ENCODE data around the gene L3MBTL4.
A peak's percentile ranks its signal among the peaks of the same experiment; 100 is the strongest.

L3MBTL4 gene

GRCh38 chr18:6115710-6116109 is 299.0 kb downstream of the L3MBTL4 start:
- Histone ChIP-seq H3K4me3 (ENCODE audit: low read depth in 1 of 5, low read length in 5 of 5) (no peak overlapping the region), H3K27ac (ENCODE audit: low read depth, low read length) (no peak overlapping the region), H3K4me1 (ENCODE audit: control insufficient read depth in 5 of 5, insufficient read depth in 5 of 5, low read length in 5 of 5) (no peaks in the 10 kb centered on the region), H3K9me3 (ENCODE audit: control insufficient read depth in 5 of 5, low read length in 5 of 5) (no peaks in the 10 kb centered on the region), H3K9ac (ENCODE audit: low read length in 5 of 5) (no peak overlapping the region), H3K36me3 (ENCODE audit: control insufficient read depth in 5 of 5, insufficient read depth in 5 of 5, low read length in 5 of 5) (no peaks in the 10 kb centered on the region), H3K27me3 (ENCODE audit: control insufficient read depth in 5 of 5, insufficient read depth in 4 of 5, low read length in 5 of 5) (no peaks in the 10 kb centered on the region)

- H3K4me1 ChIP-seq (ENCODE audit: control insufficient read depth in 5 of 5, insufficient read depth in 5 of 5, low read length in 5 of 5): peaks cover 0 to 10% (median 0%) of the 10 kb centered on the region in 5 donors
- no peaks in the 10 kb centered on the region for H3K27me3 ChIP-seq (ENCODE audit: control insufficient read depth in 5 of 5, insufficient read depth in 4 of 5, low read length in 5 of 5)
- H3K4me3 ChIP-seq (ENCODE audit: low read depth in 1 of 5, low read length in 5 of 5): no peak overlapping the region
- H3K9me3 ChIP-seq (ENCODE audit: control insufficient read depth in 5 of 5, low read length in 5 of 5): no peaks in the 10 kb centered on the region
- no peaks in the 10 kb centered on the region for H3K36me3 ChIP-seq (ENCODE audit: control insufficient read depth in 5 of 5, insufficient read depth in 5 of 5, low read length in 5 of 5)
- H3K27ac ChIP-seq (ENCODE audit: low read depth, low read length): no peak overlapping the region
- H3K9ac ChIP-seq (ENCODE audit: low read length in 5 of 5): no peak overlapping the region
Observed at GRCh38 chr18:6113650-6114049, 301.1 kb downstream of the L3MBTL4 start.

GRCh38 chr18:6111726-6112125 is 303.0 kb downstream of the L3MBTL4 start:
- no peak overlapping the region for H3K27ac ChIP-seq (ENCODE audit: low read depth, low read length)
- H3K9me3 ChIP-seq (ENCODE audit: control insufficient read depth in 5 of 5, low read length in 5 of 5): no peaks in the 10 kb centered on the region
- H3K4me3 ChIP-seq (ENCODE audit: low read depth in 1 of 5, low read length in 5 of 5): no peak overlapping the region
- H3K9ac ChIP-seq (ENCODE audit: low read length in 5 of 5): no peak overlapping the region
- H3K36me3 ChIP-seq (ENCODE audit: control insufficient read depth in 5 of 5, insufficient read depth in 5 of 5, low read length in 5 of 5): no peaks in the 10 kb centered on the region
- H3K4me1 ChIP-seq (ENCODE audit: control insufficient read depth in 5 of 5, insufficient read depth in 5 of 5, low read length in 5 of 5): peaks cover 0 to 10% (median 0%) of the 10 kb centered on the region in 5 donors
- H3K27me3 ChIP-seq (ENCODE audit: control insufficient read depth in 5 of 5, insufficient read depth in 4 of 5, low read length in 5 of 5): no peaks in the 10 kb centered on the region

GRCh38 chr18:6109743-6110142 is 305.0 kb downstream of the L3MBTL4 start:
- Histone ChIP-seq H3K9me3 (ENCODE audit: control insufficient read depth in 5 of 5, low read length in 5 of 5) (no peaks in the 10 kb centered on the region), H3K27ac (ENCODE audit: low read depth, low read length) (no peak overlapping the region), H3K4me3 (ENCODE audit: low read depth in 1 of 5, low read length in 5 of 5) (no peak overlapping the region), H3K9ac (ENCODE audit: low read length in 5 of 5) (no peak overlapping the region), H3K27me3 (ENCODE audit: control insufficient read depth in 5 of 5, insufficient read depth in 4 of 5, low read length in 5 of 5) (no peaks in the 10 kb centered on the region), H3K4me1 (ENCODE audit: control insufficient read depth in 5 of 5, insufficient read depth in 5 of 5, low read length in 5 of 5) (peaks cover 0 to 19% (median 6%) of the 10 kb centered on the region in 5 donors), H3K36me3 (ENCODE audit: control insufficient read depth in 5 of 5, insufficient read depth in 5 of 5, low read length in 5 of 5) (no peaks in the 10 kb centered on the region)

- Histone ChIP-seq H3K27ac (ENCODE audit: low read depth, low read length) (no peak overlapping the region), H3K9me3 (ENCODE audit: control insufficient read depth in 5 of 5, low read length in 5 of 5) (no peaks in the 10 kb centered on the region), H3K4me1 (ENCODE audit: control insufficient read depth in 5 of 5, insufficient read depth in 5 of 5, low read length in 5 of 5) (peaks cover 0 to 19% (median 6%) of the 10 kb centered on the region in 5 donors), H3K27me3 (ENCODE audit: control insufficient read depth in 5 of 5, insufficient read depth in 4 of 5, low read length in 5 of 5) (no peaks in the 10 kb centered on the region), H3K36me3 (ENCODE audit: control insufficient read depth in 5 of 5, insufficient read depth in 5 of 5, low read length in 5 of 5) (no peaks in the 10 kb centered on the region), H3K4me3 (ENCODE audit: low read depth in 1 of 5, low read length in 5 of 5) (no peak overlapping the region), H3K9ac (ENCODE audit: low read length in 5 of 5) (no peak overlapping the region)
Observed at GRCh38 chr18:6107794-6108193, 306.9 kb downstream of the L3MBTL4 start.

GRCh38 chr18:6106091-6106685 is 308.5 kb downstream of the L3MBTL4 start:
- no peak overlapping the region for H3K4me3 ChIP-seq (ENCODE audit: low read depth in 1 of 5, low read length in 5 of 5)
- no peaks in the 10 kb centered on the region for H3K27me3 ChIP-seq (ENCODE audit: control insufficient read depth in 5 of 5, insufficient read depth in 4 of 5, low read length in 5 of 5)
- H3K9ac ChIP-seq (ENCODE audit: low read length in 5 of 5): peak overlapping the region in 1 of 5 donors; percentile 35
- H3K4me1 ChIP-seq (ENCODE audit: control insufficient read depth in 5 of 5, insufficient read depth in 5 of 5, low read length in 5 of 5): peaks cover 0 to 19% (median 6%) of the 10 kb centered on the region in 5 donors
- H3K27ac ChIP-seq (ENCODE audit: low read depth, low read length): no peak overlapping the region
- H3K9me3 ChIP-seq (ENCODE audit: control insufficient read depth in 5 of 5, low read length in 5 of 5): no peaks in the 10 kb centered on the region
- H3K36me3 ChIP-seq (ENCODE audit: control insufficient read depth in 5 of 5, insufficient read depth in 5 of 5, low read length in 5 of 5): no peaks in the 10 kb centered on the region

- no peak overlapping the region for H3K27ac ChIP-seq (ENCODE audit: low read depth, low read length)
- no peaks in the 10 kb centered on the region for H3K27me3 ChIP-seq (ENCODE audit: control insufficient read depth in 5 of 5, insufficient read depth in 4 of 5, low read length in 5 of 5)
- peaks cover 0 to 12% (median 6%) of the 10 kb centered on the region in 5 donors for H3K4me1 ChIP-seq (ENCODE audit: control insufficient read depth in 5 of 5, insufficient read depth in 5 of 5, low read length in 5 of 5)
- no peaks in the 10 kb centered on the region for H3K9me3 ChIP-seq (ENCODE audit: control insufficient read depth in 5 of 5, low read length in 5 of 5)
- H3K36me3 ChIP-seq (ENCODE audit: control insufficient read depth in 5 of 5, insufficient read depth in 5 of 5, low read length in 5 of 5): no peaks in the 10 kb centered on the region
- no peak overlapping the region for H3K9ac ChIP-seq (ENCODE audit: low read length in 5 of 5)
- H3K4me3 ChIP-seq (ENCODE audit: low read depth in 1 of 5, low read length in 5 of 5): no peak overlapping the region
Observed at GRCh38 chr18:6103741-6104140, 311.0 kb downstream of the L3MBTL4 start.

GRCh38 chr18:6096730-6097129 is 318.0 kb downstream of the L3MBTL4 start:
- no peak overlapping the region for H3K4me3 ChIP-seq (ENCODE audit: low read depth in 1 of 5, low read length in 5 of 5)
- H3K27me3 ChIP-seq (ENCODE audit: control insufficient read depth in 5 of 5, insufficient read depth in 4 of 5, low read length in 5 of 5): no peaks in the 10 kb centered on the region
- peaks cover 0 to 4% (median 0%) of the 10 kb centered on the region in 5 donors for H3K36me3 ChIP-seq (ENCODE audit: control insufficient read depth in 5 of 5, insufficient read depth in 5 of 5, low read length in 5 of 5)
- no peak overlapping the region for H3K9ac ChIP-seq (ENCODE audit: low read length in 5 of 5)
- H3K9me3 ChIP-seq (ENCODE audit: control insufficient read depth in 5 of 5, low read length in 5 of 5): no peaks in the 10 kb centered on the region
- H3K27ac ChIP-seq (ENCODE audit: low read depth, low read length): no peak overlapping the region
- no peaks in the 10 kb centered on the region for H3K4me1 ChIP-seq (ENCODE audit: control insufficient read depth in 5 of 5, insufficient read depth in 5 of 5, low read length in 5 of 5)

GRCh38 chr18:6088432-6088831 is 326.3 kb downstream of the L3MBTL4 start:
- Histone ChIP-seq H3K27me3 (ENCODE audit: control insufficient read depth in 5 of 5, insufficient read depth in 4 of 5, low read length in 5 of 5) (no peaks in the 10 kb centered on the region), H3K4me1 (ENCODE audit: control insufficient read depth in 5 of 5, insufficient read depth in 5 of 5, low read length in 5 of 5) (no peaks in the 10 kb centered on the region), H3K36me3 (ENCODE audit: control insufficient read depth in 5 of 5, insufficient read depth in 5 of 5, low read length in 5 of 5) (peaks cover 0 to 4% (median 0%) of the 10 kb centered on the region in 5 donors), H3K9me3 (ENCODE audit: control insufficient read depth in 5 of 5, low read length in 5 of 5) (no peaks in the 10 kb centered on the region), H3K4me3 (ENCODE audit: low read depth in 1 of 5, low read length in 5 of 5) (no peak overlapping the region), H3K27ac (ENCODE audit: low read depth, low read length) (no peak overlapping the region), H3K9ac (ENCODE audit: low read length in 5 of 5) (no peak overlapping the region)

- H3K27me3 ChIP-seq (ENCODE audit: control insufficient read depth in 5 of 5, insufficient read depth in 4 of 5, low read length in 5 of 5): no peaks in the 10 kb centered on the region
- no peaks in the 10 kb centered on the region for H3K9me3 ChIP-seq (ENCODE audit: control insufficient read depth in 5 of 5, low read length in 5 of 5)
- no peak overlapping the region for H3K9ac ChIP-seq (ENCODE audit: low read length in 5 of 5)
- no peaks in the 10 kb centered on the region for H3K36me3 ChIP-seq (ENCODE audit: control insufficient read depth in 5 of 5, insufficient read depth in 5 of 5, low read length in 5 of 5)
- no peak overlapping the region for H3K27ac ChIP-seq (ENCODE audit: low read depth, low read length)
- H3K4me3 ChIP-seq (ENCODE audit: low read depth in 1 of 5, low read length in 5 of 5): no peak overlapping the region
- no peaks in the 10 kb centered on the region for H3K4me1 ChIP-seq (ENCODE audit: control insufficient read depth in 5 of 5, insufficient read depth in 5 of 5, low read length in 5 of 5)
Observed at GRCh38 chr18:6086731-6087130, 328.0 kb downstream of the L3MBTL4 start.
